ENCODE results near the gene ZC3H14. TPM values are rescaled to one million over a fixed set of nuclear protein-coding genes. Genes with fewer than 3 reads are reported as not detected.

ZC3H14 gene
- total and polyA plus RNA-seq, 7 donors, result 28.5 to 45.0 (median 37.1) TPM

- H3K27me3 ChIP-seq (ENCODE audit: insufficient read depth in 3 of 3, low read length in 2 of 3), result no peaks in the 10 kb centered on the region
- ATAC-seq, result no peak
- no peak overlapping the region for H3K4me3 ChIP-seq
- H3K27ac ChIP-seq, result no peak overlapping the region
- intact Hi-C loops (cut with DNase I), result no loop called here
- H3K36me3 ChIP-seq (ENCODE audit: insufficient read depth in 1 of 2, low read depth in 1 of 2), result peaks cover 2 to 35% of the 10 kb centered on the region in 2 donors
- no peaks in the 10 kb centered on the region for H3K9me3 ChIP-seq
- DNase-seq, result no peak
- H3K4me1 ChIP-seq, result peaks cover 30% of the 10 kb centered on the region
- TF ChIP-seq, protein P1, sequence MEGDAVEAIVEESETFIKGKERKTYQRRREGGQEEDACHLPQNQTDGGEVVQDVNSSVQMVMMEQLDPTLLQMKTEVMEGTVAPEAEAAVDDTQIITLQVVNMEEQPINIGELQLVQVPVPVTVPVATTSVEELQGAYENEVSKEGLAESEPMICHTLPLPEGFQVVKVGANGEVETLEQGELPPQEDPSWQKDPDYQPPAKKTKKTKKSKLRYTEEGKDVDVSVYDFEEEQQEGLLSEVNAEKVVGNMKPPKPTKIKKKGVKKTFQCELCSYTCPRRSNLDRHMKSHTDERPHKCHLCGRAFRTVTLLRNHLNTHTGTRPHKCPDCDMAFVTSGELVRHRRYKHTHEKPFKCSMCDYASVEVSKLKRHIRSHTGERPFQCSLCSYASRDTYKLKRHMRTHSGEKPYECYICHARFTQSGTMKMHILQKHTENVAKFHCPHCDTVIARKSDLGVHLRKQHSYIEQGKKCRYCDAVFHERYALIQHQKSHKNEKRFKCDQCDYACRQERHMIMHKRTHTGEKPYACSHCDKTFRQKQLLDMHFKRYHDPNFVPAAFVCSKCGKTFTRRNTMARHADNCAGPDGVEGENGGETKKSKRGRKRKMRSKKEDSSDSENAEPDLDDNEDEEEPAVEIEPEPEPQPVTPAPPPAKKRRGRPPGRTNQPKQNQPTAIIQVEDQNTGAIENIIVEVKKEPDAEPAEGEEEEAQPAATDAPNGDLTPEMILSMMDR (IDR thresholded peaks at IDR 0.05), result no peak
- WGBS, 3 donors, result 64 to 77% (median 68%) methylated on average over 6 of the region's 6 CpGs
Observed at GRCh38 chr14:88542857-88543795, 19.7 kb upstream of the ZC3H14 start.

DNA sequence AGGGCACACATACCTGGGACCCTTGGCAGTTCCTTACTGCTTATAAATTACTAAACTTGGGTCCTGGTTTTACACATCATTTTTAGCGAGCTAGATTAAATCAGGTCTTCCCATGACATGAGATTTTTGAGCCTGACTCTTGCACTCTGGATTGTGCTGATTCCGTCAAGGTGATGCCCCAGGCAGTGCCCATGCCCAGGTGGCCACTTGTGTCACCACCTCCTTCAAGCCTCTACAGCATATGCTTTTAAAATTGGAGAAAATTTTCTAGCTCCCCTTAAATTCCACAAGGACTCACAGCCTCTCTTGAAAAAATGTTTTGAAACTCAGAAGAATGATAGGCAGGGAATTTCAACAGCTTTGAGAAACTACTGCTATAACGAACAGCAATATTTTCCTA is 17.6 kb upstream of the ZC3H14 start:
- no peaks in the 10 kb centered on the region for H3K27me3 ChIP-seq (ENCODE audit: insufficient read depth in 3 of 3, low read length in 2 of 3)
- ATAC-seq (no peak), DNase-seq (no peak)
- peaks cover 2 to 56% of the 10 kb centered on the region in 2 donors for H3K36me3 ChIP-seq (ENCODE audit: insufficient read depth in 1 of 2, low read depth in 1 of 2)
- TF ChIP-seq, protein P1 (IDR thresholded peaks at IDR 0.05), result no peak
- intact Hi-C loops (cut with DNase I), result no loop called here
- H3K9me3 ChIP-seq, result no peaks in the 10 kb centered on the region
- no peak overlapping the region for H3K4me3 ChIP-seq
- no peak overlapping the region for H3K27ac ChIP-seq
- WGBS, 3 donors, result 87 to 94% (median 90%) methylated on average over 3 of the region's 3 CpGs
- H3K4me1 ChIP-seq, result peaks cover 26% of the 10 kb centered on the region

- 72 to 76% (median 73%) methylated on average over 4 of the region's 4 CpGs for WGBS, 3 donors
- H3K36me3 ChIP-seq (ENCODE audit: insufficient read depth in 1 of 2, low read depth in 1 of 2), result peaks cover 2 to 57% of the 10 kb centered on the region in 2 donors
Observed at GRCh38 chr14:88546621-88547385, 16.0 kb upstream of the ZC3H14 start.

GRCh38 chr14:88547386-88547780 is 15.5 kb upstream of the ZC3H14 start:
- H3K9me3 ChIP-seq, result no peaks in the 10 kb centered on the region
- TF ChIP-seq, protein P1 (IDR thresholded peaks at IDR 0.05), result no peak
- H3K4me1 ChIP-seq, result peaks cover 26% of the 10 kb centered on the region
- 86 to 92% (median 88%) methylated on average over 3 of the region's 3 CpGs for WGBS, 3 donors
- no peak overlapping the region for H3K27ac ChIP-seq
- H3K27me3 ChIP-seq (ENCODE audit: insufficient read depth in 3 of 3, low read length in 2 of 3), result no peaks in the 10 kb centered on the region
- intact Hi-C loops (cut with DNase I), result no loop called here
- no peak overlapping the region for H3K4me3 ChIP-seq
- ATAC-seq, result no peak
- H3K36me3 ChIP-seq (ENCODE audit: insufficient read depth in 1 of 2, low read depth in 1 of 2), result peaks cover 2 to 57% of the 10 kb centered on the region in 2 donors
- DNase-seq, result no peak

More at GRCh38 chr14:88546621-88547385, 16.0 kb upstream of the ZC3H14 start:
- ATAC-seq (no peak), DNase-seq (no peak)
- Histone ChIP-seq H3K27me3 (ENCODE audit: insufficient read depth in 3 of 3, low read length in 2 of 3) (no peaks in the 10 kb centered on the region), H3K27ac (no peak overlapping the region), H3K4me1 (peaks cover 25% of the 10 kb centered on the region), H3K4me3 (no peak overlapping the region), H3K9me3 (no peaks in the 10 kb centered on the region)
- TF ChIP-seq, protein P1 (IDR thresholded peaks at IDR 0.05), result no peak
- intact Hi-C loops (cut with DNase I), result no loop called here

All from psoas muscle (tissue), 8 donors.